HL-60 (cell line): ENCODE measurements around the gene RDH16.
"Not testable (repeated sequence)": the region's sequence is repeated elsewhere in the genome, so short reads cannot be mapped to it uniquely, and the experiment has no call there.

ENCODE experiments used
- DNase-seq, 2 experiments: peaks; one replicate each; pipeline ENCODE4 v3.0.0-alpha.2; 2010 to 2020; ENCODE audit warnings: low read depth in 1 of 2, low spot score in 1 of 2
- H3K27ac ChIP-seq: fragments of 250-450 bp; sonication (Bioruptor Pico); replicated peaks from 2 replicates; pipeline ENCODE4 v1.5.1; 2020; ENCODE audit warnings: mild to moderate bottlenecking, moderate library complexity
- H3K27me3 ChIP-seq: fragments of 250-450 bp; sonication (Bioruptor Pico); 2 replicates; pipeline ENCODE4 v1.5.1; 2021; ENCODE audit warnings: mild to moderate bottlenecking, moderate library complexity; ENCODE audit not compliant: insufficient read depth, poor library complexity, severe bottlenecking
- H3K4me3 ChIP-seq: replicated peaks from 2 replicates; pipeline ENCODE4 v1.5.1; 2011; ENCODE audit warnings: mild to moderate bottlenecking, control low read depth, low read length; ENCODE audit not compliant: insufficient read depth
- GABPA ChIP-seq: IDR thresholded peaks from 2 replicates; pipeline ENCODE4 v1.6.1; 2012; ENCODE audit warnings: low read depth
- POLR2AphosphoS5 ChIP-seq: IDR thresholded peaks from 2 replicates; pipeline ENCODE4 v1.6.1; 2012; ENCODE audit warnings: low read depth
- SPI1 ChIP-seq: IDR thresholded peaks from 2 replicates; pipeline ENCODE4 v1.6.1; 2012; ENCODE audit warnings: low read depth, mild to moderate bottlenecking, borderline replicate concordance
- TF ChIP-seq, protein P1 (sequence below): IDR thresholded peaks from one replicate; pipeline ENCODE4 v1.5.1; 2011; ENCODE audit warnings: low read length, control low read depth, inconsistent platforms; ENCODE audit not compliant: insufficient read depth
- TF ChIP-seq, protein P2 (sequence below): IDR thresholded peaks from 2 replicates; pipeline ENCODE4 v1.6.1; 2012; ENCODE audit warnings: low read depth; ENCODE audit not compliant: insufficient replicate concordance

Gene RDH16

DNA sequence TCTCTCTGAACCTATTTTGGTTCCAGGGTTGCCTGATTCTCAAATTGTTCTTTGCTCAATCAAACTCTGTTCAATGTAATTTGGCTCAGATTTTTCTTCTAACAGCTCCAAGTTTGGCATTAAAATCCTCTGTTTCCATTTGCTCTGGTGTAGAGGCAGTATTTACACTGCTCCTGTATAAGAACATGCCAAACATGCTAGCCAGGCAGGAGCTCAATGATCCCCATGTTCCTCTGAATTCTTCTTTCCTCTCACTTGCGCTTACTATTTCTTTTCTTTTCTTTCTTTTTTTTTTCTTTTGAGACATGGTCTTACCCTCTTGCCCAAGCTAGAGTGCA lies 40.4 kb downstream of the RDH16 start:
- no peaks in the 10 kb centered on the region for H3K27me3 ChIP-seq
- no peak for TF ChIP-seq POLR2AphosphoS5
- no peak for TF ChIP-seq SPI1
- TF ChIP-seq GABPA, result no peak
- TF ChIP-seq, protein P1, sequence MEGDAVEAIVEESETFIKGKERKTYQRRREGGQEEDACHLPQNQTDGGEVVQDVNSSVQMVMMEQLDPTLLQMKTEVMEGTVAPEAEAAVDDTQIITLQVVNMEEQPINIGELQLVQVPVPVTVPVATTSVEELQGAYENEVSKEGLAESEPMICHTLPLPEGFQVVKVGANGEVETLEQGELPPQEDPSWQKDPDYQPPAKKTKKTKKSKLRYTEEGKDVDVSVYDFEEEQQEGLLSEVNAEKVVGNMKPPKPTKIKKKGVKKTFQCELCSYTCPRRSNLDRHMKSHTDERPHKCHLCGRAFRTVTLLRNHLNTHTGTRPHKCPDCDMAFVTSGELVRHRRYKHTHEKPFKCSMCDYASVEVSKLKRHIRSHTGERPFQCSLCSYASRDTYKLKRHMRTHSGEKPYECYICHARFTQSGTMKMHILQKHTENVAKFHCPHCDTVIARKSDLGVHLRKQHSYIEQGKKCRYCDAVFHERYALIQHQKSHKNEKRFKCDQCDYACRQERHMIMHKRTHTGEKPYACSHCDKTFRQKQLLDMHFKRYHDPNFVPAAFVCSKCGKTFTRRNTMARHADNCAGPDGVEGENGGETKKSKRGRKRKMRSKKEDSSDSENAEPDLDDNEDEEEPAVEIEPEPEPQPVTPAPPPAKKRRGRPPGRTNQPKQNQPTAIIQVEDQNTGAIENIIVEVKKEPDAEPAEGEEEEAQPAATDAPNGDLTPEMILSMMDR, result no peak
- TF ChIP-seq, protein P2, sequence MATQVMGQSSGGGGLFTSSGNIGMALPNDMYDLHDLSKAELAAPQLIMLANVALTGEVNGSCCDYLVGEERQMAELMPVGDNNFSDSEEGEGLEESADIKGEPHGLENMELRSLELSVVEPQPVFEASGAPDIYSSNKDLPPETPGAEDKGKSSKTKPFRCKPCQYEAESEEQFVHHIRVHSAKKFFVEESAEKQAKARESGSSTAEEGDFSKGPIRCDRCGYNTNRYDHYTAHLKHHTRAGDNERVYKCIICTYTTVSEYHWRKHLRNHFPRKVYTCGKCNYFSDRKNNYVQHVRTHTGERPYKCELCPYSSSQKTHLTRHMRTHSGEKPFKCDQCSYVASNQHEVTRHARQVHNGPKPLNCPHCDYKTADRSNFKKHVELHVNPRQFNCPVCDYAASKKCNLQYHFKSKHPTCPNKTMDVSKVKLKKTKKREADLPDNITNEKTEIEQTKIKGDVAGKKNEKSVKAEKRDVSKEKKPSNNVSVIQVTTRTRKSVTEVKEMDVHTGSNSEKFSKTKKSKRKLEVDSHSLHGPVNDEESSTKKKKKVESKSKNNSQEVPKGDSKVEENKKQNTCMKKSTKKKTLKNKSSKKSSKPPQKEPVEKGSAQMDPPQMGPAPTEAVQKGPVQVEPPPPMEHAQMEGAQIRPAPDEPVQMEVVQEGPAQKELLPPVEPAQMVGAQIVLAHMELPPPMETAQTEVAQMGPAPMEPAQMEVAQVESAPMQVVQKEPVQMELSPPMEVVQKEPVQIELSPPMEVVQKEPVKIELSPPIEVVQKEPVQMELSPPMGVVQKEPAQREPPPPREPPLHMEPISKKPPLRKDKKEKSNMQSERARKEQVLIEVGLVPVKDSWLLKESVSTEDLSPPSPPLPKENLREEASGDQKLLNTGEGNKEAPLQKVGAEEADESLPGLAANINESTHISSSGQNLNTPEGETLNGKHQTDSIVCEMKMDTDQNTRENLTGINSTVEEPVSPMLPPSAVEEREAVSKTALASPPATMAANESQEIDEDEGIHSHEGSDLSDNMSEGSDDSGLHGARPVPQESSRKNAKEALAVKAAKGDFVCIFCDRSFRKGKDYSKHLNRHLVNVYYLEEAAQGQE, result no peak
- H3K27ac ChIP-seq, result no peak overlapping the region
- no peak overlapping the region for H3K4me3 ChIP-seq
- DNase-seq, result no peak

DNA sequence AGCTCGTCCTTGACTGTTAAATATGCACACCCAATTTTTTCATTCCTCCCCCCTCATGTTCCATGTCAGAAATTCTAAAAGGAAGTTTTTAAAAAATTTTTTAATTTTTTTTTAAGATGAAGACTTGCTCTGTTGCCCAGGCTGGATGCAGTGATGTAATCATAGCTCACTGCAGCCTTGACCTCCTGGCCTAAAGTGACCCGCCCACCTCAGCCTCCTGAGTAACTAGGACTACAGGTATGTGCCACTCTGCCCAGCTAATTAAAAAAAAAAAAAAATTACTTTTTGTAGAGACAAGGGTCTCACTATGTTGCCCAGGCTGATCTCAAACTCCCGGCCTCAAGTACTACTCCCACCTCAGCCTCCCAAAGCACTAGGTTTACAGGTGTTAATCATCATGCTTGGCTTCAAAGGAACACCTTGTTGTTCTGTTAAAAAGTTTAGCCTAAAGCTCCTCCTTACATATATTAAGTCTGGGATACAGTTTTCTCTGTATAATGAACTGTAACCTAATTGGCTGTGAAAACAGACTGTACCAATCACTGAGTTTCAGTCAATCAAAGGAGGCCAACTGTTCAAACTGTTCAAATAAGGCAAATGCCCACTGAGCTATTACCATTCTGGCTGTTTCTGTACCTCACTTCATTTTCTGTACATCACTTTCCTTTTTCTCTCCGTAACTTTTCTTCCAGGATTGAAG lies 41.0 kb downstream of the RDH16 start:
- TF ChIP-seq, protein P2, result no peak
- TF ChIP-seq POLR2AphosphoS5 (no peak), SPI1 (no peak), GABPA (no peak)
- TF ChIP-seq, protein P1, result no peak

DNA sequence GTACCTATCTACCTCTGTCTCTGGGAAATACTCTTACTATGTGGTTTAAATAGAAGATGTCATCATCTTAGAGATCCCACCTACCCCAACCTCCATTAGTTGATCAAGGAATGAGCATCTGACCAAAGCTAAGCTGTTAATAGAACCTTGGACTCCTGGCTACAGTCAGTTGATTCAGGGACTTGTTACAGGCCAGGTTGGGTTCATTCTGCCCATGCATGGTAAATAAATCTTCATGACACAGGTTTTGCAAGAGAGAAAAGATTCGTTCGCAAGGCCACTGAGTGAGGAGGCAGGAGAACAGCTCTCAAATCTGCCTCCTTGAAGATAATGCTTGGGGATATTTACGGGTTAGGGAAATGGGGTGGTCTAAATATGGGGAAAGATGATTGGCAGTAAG lies 42.7 kb downstream of the RDH16 start:
- H3K4me3 ChIP-seq, result no peak overlapping the region
- H3K27ac ChIP-seq, result no peak overlapping the region
- TF ChIP-seq, protein P1, result no peak
- TF ChIP-seq POLR2AphosphoS5, result no peak
- TF ChIP-seq GABPA, result no peak
- DNase-seq, result no peak
- no peaks in the 10 kb centered on the region for H3K27me3 ChIP-seq

More for the DNA sequence above, 41.0 kb downstream of the RDH16 start:
- DNase-seq, result no peak
- Histone ChIP-seq H3K4me3 (no peak overlapping the region), H3K27me3 (no peaks in the 10 kb centered on the region), H3K27ac (no peak overlapping the region)

DNA sequence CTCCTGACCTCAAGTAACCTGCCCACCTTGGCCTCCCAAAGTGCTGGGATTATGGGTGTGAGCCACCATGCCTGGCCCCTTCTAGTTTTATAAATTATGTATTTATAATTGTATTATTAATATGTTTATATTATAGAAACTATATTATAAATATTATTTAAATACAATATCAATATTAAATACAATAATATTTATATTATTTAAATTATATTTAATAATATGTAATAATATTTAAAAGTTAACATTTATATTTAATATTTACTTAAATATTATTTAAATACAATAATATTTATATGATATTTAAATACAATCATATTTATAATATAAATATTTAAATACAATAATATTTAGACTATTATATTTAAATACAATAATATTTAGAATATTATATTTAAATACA lies 43.2 kb downstream of the RDH16 start:
- H3K4me3 ChIP-seq, result no peak overlapping the region
- TF ChIP-seq SPI1 (no peak), POLR2AphosphoS5 (no peak), GABPA (no peak)
- TF ChIP-seq, protein P1, result no peak
- TF ChIP-seq, protein P2, result no peak
- H3K27ac ChIP-seq, result no peak overlapping the region
- H3K27me3 ChIP-seq, result no peaks in the 10 kb centered on the region
- no peak for DNase-seq

DNA sequence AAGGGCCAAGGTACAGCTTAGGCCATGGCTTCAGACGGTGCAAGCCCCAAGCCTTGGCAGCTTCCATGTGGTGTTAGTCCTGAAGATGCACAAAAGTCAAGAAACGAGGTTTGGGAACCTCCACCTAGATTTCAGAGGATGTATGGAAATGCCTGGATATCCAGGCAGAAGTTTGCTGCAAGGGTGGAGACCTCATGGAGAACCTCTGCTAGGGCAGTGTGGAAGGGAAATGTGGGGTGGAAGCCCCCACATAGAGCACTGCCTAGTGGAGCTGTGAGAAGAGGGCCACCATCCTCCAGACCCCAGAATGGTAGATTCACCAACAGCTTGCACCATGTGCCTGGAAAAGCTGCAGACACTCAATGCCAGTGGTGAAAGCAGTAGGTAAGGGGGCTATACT lies 48.0 kb downstream of the RDH16 start:
- H3K27ac ChIP-seq, DNase-seq, H3K4me3 ChIP-seq, H3K27me3 ChIP-seq: not testable (repeated sequence)
